ENCODE measurements around the gene PPID. TPM values are rescaled to one million over a fixed set of nuclear protein-coding genes. Genes with fewer than 3 reads are reported as not detected.

PPID gene
- total and polyA plus RNA-seq, 12 donors: 23.8 to 37.1 (median 33.1) TPM

- Histone ChIP-seq H3K9me3 (peaks cover 0 to 8% (median 0%) of the 10 kb centered on the region in 11 donors), H3K27ac (no peak overlapping the region), H3K27me3 (no peaks in the 10 kb centered on the region), H3K4me1 (no peaks in the 10 kb centered on the region), H3K36me3 (no peaks in the 10 kb centered on the region), H3K4me3 (no peak overlapping the region)
- no peak for DNase-seq
- intact Hi-C loops (cut with DNase I): no loop called here
- no peak for ATAC-seq
- WGBS, 2 donors: 82 to 87% methylated on average over 3 of the region's 3 CpGs
- TF ChIP-seq CTCF (IDR thresholded peaks at IDR 0.05): no peak
Observed at GRCh38 chr4:158741326-158742021, 18.3 kb upstream of the PPID start.

DNA sequence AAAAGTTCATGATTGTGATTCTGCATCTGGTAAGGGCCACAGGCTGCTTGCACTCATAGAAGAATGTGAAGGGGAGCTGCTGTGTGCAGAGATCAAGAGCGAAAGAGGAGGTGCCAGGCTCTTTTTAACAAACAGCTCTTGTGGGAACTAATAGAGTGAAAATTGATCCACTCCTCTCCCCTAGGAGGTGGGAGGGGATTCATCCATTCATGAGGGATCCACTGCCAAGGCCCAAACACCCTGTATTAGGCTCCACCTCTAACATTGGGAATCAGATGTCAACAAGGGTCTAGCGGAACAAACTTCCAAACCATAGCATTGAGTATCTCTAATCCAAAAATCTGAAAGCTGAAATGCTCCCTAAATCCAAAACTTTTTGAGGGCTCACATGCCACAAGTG is 16.4 kb upstream of the PPID start:
- intact Hi-C loops (cut with DNase I): loop anchor here in 3 of 10 donors (10.0 kb wide), 2 partner anchors 465 to 705 kb away; no protein-coding TSS in a partner anchor
- Histone ChIP-seq H3K9me3 (peaks cover 0 to 6% (median 0%) of the 10 kb centered on the region in 11 donors), H3K27me3 (no peaks in the 10 kb centered on the region), H3K4me1 (no peaks in the 10 kb centered on the region), H3K27ac (no peak overlapping the region), H3K36me3 (no peaks in the 10 kb centered on the region), H3K4me3 (no peak overlapping the region)
- ATAC-seq (no peak), DNase-seq (no peak)
- no peak for TF ChIP-seq CTCF (IDR thresholded peaks at IDR 0.05)
- 94 to 95% methylated on average over 2 of the region's 2 CpGs for WGBS, 2 donors

- Histone ChIP-seq H3K27me3 (no peaks in the 10 kb centered on the region), H3K27ac (no peak overlapping the region), H3K9me3 (no peaks in the 10 kb centered on the region), H3K4me3 (no peak overlapping the region), H3K4me1 (no peaks in the 10 kb centered on the region), H3K36me3 (no peaks in the 10 kb centered on the region)
- WGBS, 2 donors: 95 to 97% methylated on average over 2 of the region's 2 CpGs
- no peak for TF ChIP-seq CTCF (IDR thresholded peaks at IDR 0.05)
- intact Hi-C loops (cut with DNase I): loop anchor here in 3 of 10 donors (10.0 kb wide), 2 partner anchors 466 to 706 kb away; no protein-coding TSS in a partner anchor
- ATAC-seq: no peak
- DNase-seq: no peak
Observed at GRCh38 chr4:158738866-158739265, 15.7 kb upstream of the PPID start.

DNA sequence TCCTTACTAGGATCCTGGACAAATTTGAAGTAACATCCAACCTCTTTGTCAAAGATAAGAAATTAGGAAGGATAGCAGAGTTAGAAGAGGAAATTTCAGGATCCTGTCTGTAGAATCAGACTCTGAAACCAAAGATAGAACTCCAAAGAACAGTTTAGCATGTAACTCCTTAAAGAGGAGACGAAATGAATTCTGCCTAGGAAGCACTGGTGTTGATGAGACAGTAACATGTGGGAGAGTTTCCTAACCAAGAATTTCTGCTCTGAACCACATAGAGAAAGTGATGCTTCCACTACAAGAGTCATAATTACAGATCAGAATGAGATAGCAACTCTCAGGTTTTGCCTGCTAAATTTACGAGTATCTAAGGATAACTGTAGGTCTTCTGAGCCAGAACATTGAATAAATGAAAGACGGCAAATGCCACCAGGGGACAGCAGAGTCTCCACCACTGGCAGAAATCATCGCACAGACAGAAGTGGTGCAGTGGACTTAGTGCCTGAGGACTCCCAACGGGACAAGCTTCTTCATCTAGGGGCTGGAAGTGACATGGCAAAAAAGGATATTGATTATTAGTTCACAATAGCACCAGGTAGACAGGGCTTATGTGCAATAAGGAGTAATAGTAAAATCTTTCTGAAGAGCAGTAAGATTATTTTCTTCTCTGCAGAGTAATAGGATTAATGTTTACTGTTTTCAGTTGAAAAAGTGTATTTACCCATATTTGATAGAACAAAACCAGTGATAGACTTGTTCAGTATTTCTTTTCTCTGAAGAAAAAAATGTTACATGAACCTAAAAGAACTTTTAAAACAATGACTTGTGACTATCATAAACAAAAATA is 6.7 kb upstream of the PPID start:
- H3K27me3 ChIP-seq: no peaks in the 10 kb centered on the region
- H3K27ac ChIP-seq: no peak overlapping the region
- ATAC-seq: peak; percentile 89 to 97 (median 96)
- H3K36me3 ChIP-seq: no peaks in the 10 kb centered on the region
- H3K4me3 ChIP-seq: no peak overlapping the region
- peak; percentile 41 to 69 for DNase-seq
- intact Hi-C loops (cut with DNase I): loop anchor here (1.0 to 10.0 kb wide), 14 partner anchors 37 to 725 kb away; partner anchors contain the start of gene FNIP2 (in 5 of the 10)
- H3K9me3 ChIP-seq: no peaks in the 10 kb centered on the region
- TF ChIP-seq CTCF (IDR thresholded peaks at IDR 0.05): peak; percentile 84 to 99 (median 87)
- H3K4me1 ChIP-seq: peaks cover 0 to 8% (median 0%) of the 10 kb centered on the region in 9 donors
- 15 to 20% methylated on average over 5 of the region's 5 CpGs for WGBS, 2 donors
